ENCODE data around the gene CFAP100.

The CFAP100 gene

GRCh38 chr3:126357295-126358037 is 37.2 kb upstream of the CFAP100 start, which contains the start of gene KLF15:
TSS of gene KLF15 (minus strand) at chr3:126357408. CDS start at chr3:126352922, 4,486 bp downstream.
- peak; percentile 73 for DNase-seq (ENCODE audit: low spot score)

- no peak for DNase-seq (ENCODE audit: low spot score)
These were observed 36.5 kb upstream of the CFAP100 start for GRCh38 chr3:126358038-126358815.

- DNase-seq (ENCODE audit: low spot score) = no peak
These were observed 35.9 kb upstream of the CFAP100 start for GRCh38 chr3:126358816-126359181.

DNA sequence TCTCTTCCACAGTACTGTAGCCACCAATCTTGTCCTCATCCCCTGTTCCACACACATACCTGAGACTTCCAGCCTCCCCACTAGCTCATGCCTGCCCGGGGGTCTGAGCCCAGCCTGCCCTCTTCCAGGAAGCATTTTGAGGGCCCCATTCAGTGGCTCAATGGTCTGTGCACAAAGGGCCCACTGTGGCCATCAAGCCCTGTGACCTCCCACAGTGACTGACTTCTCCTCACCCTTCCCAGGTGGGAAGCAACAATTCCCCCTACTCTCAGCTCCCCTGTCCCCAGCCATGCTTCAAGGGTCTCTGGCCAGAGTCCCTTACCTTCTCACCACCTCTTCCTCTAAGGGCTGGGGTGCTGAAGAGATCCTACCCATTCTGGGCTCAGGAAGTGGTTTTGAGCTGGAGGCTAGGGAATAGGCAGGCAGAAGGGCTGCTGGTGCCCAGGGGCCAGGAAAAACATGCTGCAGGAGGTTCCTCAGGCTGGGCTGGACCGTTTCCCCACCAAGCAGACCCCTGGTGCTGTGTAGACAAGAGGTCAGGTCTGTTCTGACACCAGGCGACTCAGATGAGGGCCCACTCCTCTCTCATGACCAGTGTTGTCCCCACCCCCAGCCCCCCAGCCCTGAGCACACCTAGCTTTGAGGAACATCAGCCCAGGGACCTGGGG is 34.5 kb upstream of the CFAP100 start:
- no peak for DNase-seq (ENCODE audit: low spot score)

DNA sequence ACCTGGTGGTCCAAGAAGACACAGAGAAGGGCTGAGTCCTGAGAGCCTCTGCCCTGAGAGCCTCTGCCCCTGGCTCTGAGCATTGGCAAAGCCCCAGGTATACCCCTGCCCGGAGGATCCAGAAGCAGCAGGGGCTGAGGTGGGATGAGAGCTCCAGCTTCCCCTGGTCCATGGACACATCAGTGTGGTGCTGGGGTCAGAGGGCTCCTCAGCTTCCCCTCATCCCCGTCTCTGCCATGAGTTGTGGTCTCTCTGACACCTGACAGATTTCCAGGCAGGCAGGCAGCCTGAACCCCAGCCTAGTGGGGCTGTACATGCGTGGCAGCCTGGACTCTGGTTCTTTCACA is 34.0 kb upstream of the CFAP100 start:
- DNase-seq (ENCODE audit: low spot score) = no peak

DNA sequence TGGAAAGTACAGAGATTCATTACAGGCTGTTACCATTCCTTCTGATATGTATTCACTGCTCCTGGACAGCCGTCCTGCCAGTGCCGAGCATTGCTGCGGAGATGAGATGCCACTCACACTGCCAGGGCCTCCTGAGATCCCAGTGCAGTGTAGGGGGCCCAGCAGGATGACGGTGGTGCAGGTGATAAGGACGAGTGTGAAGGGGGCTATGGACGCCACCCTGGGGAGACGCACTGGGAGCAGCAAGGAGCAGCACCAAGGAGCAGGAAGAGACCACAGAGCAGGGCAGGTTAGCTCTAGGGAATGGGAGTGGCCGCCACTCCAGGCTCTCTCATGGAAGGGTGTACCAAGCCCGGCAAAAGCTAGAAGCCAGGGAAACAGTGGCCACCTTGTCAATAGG is 33.5 kb upstream of the CFAP100 start:
- no peak for DNase-seq (ENCODE audit: low spot score)

- no peak for DNase-seq (ENCODE audit: low spot score)
These were observed 30.5 kb upstream of the CFAP100 start for GRCh38 chr3:126364130-126364695.

DNA sequence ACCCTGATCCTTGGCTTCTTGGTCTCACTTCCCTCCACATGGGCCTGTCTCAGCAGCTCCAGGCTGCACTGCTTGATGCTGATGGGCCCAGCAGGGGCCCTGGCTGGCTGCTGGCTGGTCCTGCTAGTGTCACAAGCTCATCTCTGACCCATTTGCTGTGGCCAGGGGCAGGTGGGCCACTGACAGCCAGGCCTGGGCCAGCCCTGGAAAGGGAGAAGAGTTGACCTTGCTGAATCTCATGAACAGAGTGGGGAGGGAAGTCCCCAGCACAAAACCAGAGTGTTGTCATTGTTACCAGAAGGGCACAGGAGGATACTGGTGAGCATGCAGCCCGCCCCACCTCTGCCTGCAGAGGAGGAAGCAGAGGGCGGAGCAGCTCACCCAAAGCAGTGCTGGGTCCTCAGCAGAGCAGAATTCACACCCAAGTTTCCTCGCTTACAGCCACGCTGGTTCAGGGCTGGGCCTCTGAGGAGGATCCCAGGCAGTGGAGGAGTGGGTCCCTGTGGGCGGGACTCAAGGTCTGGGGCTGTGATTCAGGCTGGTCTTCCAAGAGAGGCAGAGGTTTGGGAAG is 29.9 kb upstream of the CFAP100 start:
- DNase-seq (ENCODE audit: low spot score) = no peak

DNA sequence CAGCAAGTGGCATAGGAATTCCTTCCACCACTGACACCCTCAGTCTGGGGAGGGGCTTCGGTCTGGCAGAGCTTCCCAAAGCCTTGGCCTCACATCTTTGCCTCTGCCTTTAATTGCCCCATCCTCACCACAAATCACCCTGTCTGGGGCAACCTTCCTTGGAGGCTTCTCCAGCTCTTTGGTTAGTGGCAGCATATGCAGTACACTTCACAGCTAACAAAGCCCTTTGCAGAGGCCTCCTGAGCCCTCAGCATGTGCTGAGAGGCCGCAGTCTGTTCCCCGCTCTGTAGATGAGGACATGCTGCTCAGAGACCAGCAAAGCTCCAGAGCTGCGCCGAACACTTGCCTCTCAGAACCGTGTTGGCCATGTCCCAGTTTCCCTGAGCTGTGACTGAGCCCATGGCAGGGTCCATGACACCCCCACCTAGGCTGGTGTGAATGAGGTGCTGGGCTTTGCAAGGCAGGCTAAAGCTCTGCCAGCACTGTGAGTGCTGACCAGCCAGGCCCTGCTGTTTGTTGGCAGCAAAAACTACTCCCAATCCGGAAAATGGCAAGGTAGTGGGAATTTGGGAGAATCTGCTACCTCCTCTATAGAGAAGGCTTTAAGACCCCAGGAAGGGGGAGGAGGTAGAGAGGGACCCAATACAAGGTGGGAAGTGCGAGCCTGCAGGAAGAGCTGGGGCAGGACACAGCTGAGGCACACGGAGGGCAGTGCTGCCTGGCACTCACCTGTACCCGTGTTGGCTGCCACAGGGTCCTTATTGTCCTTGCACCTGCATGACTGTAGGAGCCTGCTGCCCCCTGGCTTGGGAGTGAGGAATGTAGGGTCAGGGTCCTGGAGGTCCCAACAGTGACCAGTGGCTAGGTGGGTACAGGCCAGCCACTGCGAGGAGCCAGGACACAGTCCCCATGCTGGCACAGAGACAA is 29.1 kb upstream of the CFAP100 start:
- no peak for DNase-seq (ENCODE audit: low spot score)

DNA sequence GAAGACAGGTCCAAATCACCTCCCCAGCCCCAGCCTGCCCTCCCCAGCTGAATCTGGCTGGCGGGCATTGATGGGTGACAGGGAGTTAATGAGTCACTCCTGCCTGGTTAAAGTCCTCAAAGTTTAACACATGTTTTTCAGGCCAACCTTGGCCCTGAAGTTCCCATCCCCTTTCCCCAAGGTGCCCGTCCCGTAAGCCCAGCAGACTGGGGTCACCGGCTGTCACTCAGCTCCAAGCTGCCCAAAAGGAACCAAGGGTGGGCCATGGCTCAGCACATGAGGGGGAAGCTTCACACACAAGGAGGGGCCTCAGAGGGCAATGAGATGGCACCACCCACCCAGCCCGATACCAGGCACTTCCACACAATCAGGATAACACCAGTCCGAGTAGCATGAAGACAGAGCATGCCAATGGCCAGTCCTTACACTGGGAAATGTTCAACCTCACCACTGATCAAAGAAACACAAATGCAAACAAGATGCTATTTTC is 27.3 kb upstream of the CFAP100 start:
- peak; percentile 77 for DNase-seq (ENCODE audit: low spot score)

DNA sequence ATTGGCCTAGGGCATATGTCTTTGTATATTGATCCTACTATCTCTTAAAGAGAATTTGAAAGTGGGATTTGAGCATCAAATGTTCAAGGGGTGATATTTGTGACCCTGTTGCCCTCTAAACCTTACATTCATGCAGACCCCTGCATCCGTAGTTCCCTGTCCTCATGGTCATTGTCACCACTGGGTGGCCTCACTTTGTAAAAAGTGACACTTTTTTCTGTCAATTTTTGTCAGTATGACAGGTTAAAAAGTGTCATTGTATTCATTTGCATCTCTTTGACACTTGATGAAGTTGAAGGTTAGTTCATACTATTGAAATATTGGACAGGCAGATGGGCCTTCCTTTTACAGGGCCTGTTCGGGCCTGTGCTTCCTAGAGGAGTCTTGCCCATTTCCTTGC is 25.2 kb upstream of the CFAP100 start:
- no peak for DNase-seq (ENCODE audit: low spot score)

DNA sequence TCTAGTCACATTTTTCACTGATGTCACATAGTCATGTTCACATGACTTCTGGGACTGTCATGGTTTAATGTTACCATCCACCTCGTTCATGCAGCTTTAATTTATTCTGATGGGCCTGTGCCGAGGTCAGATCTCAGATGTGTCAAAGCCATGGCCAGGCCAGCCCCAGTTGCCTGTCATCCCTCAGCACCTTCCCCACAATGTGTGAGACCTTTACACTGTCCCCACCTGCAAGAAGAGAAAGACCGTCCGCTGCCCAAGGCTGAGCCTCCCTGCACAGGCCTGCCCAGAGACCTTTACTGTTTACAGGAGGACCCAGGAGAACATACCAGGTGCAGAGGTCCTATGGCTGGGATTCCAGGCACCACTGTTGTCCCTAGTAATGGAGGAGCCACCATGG is 24.7 kb upstream of the CFAP100 start:
- DNase-seq (ENCODE audit: low spot score) = no peak

DNA sequence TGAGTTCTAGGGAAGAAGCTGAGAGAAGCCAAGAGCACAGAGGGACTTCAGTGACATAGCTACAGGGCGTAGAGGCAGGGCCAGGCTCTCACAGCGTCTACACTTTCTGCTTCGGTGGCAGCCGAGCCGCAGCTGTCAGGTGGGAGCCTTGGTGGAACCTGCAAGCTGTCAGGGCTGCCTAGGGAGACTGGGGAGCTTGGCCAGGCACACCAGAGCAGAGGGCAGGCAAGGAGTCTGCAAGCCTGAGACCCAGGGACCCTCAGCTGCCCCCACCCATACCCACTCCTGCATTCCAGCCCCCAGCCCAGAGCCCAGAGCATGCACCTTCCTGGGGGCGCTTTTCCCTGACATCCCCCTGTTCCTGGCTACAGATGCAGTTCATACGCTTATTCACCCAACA is 24.1 kb upstream of the CFAP100 start:
- DNase-seq (ENCODE audit: low spot score) = no peak

DNA sequence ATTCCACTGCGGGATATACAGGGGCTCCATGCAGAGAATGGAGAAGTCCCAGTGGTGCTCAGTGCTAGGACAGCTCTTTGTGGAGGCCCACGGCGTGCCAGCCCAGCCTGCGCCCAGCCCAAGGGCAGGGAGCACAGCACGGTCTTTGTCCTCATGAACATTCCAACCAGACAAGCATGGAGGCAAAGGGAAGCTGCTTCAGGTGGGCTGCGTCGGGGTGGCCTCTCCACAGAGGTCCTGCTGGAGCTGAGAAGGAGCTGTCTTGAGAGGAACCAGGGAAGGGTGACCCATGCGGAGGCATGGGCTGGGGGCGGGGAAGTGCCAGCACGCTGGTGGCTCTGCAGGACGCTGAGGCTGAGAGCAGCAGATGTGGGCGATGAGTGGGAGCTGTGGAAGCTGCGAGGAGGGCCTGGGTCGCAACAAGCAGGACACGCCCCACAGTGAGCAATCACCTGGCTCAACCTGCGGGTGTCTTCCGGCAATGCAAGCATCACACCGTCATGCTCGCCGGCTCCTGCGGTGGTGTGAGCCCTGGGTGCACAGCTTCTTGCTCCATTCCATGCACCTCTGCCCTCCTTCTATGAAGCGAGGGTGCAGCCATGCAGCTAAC is 23.5 kb upstream of the CFAP100 start:
- no peak for DNase-seq (ENCODE audit: low spot score)

DNA sequence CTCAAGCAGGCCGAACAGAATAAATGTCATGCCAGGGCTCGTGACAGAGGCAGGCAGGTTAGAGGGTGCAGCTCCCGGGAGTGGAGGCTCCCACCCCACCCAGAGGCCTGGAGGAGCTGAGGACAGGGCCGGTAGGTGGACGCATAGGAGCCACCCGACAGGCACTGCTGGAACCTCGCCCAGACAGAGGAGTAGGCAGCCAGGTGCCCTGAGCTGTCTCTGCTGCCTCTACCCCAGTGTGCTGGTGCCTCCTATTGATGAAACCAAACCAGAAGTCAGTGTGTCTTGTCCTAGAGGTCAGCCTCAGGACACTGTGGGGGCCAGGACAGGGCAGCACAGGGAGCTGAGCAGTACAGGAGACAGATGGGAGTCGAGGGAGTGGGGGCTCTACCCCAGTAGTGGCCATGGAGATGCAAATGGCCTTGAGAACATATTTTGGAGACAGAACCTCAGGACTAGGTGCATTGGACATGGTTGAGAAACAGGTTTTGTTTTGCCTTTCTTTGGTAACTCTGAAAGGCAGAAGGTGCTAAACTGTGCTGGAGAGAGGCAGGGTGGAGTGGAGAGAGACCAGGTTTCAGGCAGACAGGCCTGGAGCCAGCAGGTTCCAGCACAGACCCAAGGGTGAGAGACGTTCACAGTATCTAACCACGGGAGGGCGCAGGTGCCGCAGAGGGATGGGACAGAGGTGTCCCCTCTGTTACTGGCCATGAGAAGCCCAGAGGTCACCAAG is 22.1 kb upstream of the CFAP100 start:
- no peak for DNase-seq (ENCODE audit: low spot score)

DNA sequence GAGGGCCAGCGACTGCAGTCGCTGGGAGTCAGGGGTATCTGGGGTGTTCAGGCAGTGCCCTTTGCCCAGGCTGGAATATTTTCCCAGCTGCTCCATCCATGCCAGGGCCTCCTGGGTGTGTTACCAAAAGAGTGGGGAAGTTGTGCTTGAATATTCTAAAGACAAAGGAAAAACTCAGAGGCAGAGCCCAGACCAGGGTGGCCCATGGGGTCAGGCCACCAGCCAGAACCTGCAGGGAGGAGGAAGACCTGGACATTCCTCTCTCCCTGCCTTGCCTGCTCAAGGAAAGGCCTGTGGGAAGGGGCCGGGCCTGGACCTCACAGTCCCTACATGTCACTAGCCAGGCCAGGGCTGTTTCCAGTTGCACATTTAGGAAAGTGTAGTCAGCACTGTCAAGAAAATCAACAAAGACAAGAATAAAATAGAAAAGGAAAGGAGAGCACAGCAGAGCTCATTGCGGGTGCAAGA is 21.5 kb upstream of the CFAP100 start:
- DNase-seq (ENCODE audit: low spot score) = no peak

- DNase-seq (ENCODE audit: low spot score) = no peak
These were observed 20.8 kb upstream of the CFAP100 start for GRCh38 chr3:126373682-126374601.

GRCh38 chr3:126375835-126376331 is 18.8 kb upstream of the CFAP100 start:
- DNase-seq (ENCODE audit: low spot score) = no peak

- no peak for DNase-seq (ENCODE audit: low spot score)
These were observed 18.3 kb upstream of the CFAP100 start for GRCh38 chr3:126376444-126376843.

Data from kidney tubule cell (primary cell).